HG03521 (cell line): Measurements from ENCODE around the gene CCDC137.
A peak's percentile ranks its signal among the peaks of the same experiment; 100 is the strongest.

Experiments used
- ATAC-seq: cut with Tn5 transposase; IDR thresholded peaks from one replicate; pipeline ENCODE4 v1.9.1; 2021; ENCODE audit warnings: mild to moderate bottlenecking, moderate library complexity; ENCODE audit not compliant: unreplicated experiment

CCDC137 gene

DNA sequence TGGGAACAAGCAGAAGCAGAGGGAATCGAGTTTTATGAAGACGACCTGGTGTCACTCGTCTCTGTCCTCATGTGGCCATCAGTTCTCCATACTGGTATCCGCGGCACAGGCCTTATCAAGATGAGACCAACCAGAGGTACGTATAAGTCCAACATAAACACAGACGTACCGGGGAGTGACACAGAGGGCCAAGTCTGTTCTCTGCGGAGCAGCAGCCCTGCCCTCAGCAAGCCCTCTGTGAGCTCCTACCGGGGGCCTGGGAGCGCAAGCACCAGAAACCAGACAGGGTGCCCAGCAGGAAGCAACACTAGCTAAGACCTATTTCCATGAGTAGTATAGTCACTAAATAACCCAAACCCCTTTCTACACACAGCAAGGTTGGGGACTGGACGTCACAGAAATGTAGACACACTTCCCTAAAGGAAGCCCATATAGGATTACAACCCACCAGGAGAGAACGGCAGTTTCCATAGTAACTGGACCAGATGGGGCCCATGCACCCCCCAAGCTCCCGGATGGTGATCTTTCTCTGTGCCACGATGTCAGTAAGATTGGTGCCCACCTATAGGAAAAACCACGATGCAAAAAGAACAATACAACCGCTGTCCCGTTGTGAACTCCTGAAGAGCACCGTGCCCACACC lies 16.1 kb downstream of the CCDC137 start:
- ATAC-seq = no peak

DNA sequence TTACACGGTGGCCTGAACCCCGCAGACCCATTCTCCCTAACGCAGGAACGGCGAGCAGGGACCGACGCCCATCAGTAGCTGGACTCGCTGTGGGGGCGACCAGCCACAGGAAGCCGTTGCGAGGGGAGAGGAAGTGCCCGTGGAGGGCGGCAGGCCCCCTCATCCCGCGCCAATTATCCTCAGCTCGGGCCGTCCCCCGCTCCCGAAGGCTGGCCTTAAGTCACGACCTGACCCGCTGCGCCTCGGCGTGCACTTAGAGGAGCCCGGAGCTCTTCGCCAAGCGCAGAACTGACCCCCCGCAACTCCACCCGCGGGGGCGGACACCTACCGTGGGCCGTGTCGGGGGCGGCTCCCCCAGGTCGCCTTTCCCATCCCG lies 16.7 kb downstream of the CCDC137 start:
- ATAC-seq = no peak

DNA sequence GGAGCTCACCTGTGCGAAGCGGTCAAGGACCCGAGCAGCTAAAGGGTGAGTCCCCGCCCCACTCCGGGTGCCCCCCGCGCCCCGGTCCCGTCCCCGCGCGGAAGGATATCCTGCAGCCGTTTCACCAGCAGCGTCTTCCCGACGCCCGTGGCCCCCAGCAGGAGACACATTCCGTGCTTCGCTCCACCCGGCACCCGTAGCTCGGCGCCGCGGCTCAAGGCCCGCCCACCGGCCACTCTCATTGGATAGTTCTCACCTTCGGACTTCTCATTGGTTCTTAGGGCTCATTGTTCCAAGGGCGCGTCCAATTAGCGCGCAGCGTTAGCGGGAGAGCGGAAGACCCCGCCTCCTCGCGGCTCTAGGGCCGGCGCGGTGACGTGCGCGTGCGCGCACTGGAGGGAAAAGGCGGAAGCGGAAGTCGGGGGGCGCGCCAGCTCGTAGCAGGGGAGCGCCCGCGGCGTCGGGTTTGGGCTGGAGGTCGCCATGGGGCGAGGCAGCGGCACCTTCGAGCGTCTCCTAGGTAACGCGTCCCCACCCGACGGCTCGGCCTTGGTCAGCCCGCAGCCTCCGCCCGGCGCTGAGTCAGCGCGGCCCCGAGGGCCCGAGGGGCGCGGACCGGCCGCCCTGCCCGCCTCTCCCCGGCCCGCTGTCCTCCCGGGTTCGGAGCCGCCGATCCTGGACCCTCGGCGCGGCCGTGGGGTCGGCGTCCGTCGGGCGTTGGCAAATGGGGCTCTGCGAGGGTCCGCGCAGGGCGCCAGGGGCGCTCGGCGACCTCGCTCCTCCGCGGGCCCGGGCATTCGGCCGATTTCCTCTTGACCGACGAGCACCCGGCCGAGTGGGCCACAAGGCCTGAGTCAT lies 17.3 kb downstream of the CCDC137 start, which contains the start of the genes ARL16 and HGS:
Gene ARL16 (minus strand): TSS at position 214 of the 858 bp plus-strand sequence. CDS start 44 bp downstream, at position 170.
Gene HGS (plus strand): TSS at position 428 of the 858 bp plus-strand sequence. CDS start 56 bp downstream, at position 484.
- ATAC-seq = peak; percentile 93

DNA sequence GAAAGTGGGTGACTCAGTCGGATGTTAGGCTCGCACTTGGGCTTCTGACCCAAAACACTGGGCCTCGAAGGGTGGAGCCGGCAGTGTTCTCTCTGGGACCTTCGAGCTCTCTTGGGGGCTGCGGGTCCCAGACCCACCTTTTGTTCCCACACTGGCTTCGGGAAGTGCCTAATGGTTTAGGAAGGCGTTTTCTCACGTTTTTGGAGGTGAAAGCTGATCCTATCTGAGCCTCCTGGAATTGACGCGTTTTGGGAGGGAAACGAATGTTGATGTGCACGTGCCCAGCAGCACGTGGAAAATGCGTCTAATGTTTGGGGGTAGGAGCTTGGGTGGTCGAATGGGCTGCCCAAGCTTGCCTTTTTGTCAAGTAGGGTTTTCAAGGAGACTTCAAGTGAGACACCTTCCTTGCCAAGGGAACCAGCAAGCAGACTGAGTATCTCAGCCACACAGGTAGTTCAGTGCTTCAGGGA lies 17.9 kb downstream of the CCDC137 start:
- no peak for ATAC-seq

DNA sequence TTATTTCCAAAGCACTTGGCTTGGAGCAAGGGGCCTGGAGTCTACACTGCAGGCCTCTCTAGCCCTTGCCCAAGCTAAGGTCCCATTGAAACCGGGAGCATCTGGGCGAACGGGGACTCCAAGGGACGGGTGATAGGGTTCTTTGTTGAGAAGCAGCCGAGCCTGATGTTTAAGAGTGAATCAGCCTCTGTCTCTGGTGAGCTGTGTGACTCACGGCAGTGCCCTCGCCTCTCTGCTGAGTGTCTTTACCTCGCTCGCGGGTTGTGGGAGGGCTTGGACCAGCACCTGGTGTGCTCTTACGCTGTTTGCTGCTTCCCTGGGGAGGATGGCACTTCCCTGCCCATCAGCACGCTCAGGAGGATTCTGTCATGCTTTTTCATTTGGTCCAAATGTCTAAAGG lies 18.6 kb downstream of the CCDC137 start:
- no peak for ATAC-seq

DNA sequence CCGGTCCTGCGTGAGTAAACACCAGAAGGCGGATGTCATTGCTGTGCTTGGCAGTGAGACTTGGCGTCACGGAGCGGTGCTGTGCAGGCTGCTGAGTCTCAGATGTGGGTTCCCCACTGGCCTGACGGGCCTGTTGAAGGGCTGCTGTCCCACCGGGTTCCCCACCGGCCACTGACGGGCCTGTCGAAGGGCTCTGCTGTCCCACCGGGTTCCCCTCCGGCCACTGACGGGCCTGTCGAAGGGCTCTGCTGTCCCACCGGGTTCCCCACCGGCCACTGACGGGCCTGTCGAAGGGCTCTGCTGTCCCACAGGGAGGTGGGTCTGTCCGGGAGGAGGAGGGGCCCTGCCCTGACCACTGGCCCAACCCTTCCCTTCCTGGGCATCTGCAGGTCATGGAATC lies 20.1 kb downstream of the CCDC137 start:
- ATAC-seq = no peak

DNA sequence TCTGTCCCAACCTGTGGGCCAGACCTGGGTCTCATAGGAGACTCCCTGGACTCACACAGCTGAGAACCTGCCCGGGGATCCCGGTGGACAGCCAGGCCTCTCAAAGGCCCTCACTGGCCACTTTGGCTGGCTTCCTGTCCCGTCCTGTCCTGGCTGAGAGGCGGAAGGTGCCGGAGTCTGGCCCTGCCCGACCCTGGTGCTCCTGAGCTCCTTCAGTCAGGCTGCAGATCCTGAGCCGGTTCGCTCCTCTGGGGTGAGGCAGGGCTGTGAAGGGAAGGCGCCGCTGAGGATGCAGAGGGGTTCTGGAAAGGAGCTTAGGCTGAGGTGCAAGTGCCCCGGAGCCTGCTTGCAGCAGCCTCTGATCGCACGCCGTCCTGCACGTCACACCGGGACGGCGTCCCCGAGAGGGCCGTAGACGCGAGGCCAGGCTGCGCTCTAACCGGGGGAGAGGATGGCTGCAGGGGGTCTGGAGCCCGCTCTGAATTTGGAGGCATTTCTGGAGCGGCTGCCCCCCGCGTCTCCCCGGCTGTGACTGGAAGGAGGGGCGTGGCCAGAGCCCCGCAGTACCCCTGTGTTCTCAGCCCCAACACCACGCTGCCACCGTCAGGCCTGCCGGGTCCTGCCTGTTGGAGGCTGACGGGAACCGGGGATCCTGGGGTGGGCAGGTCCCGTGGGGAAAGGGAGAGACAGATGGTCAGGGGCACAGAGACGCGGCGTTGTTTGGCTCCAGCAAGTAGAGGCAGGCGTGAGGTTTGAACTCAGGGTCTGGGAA lies 21.4 kb downstream of the CCDC137 start:
- ATAC-seq = no peak

DNA sequence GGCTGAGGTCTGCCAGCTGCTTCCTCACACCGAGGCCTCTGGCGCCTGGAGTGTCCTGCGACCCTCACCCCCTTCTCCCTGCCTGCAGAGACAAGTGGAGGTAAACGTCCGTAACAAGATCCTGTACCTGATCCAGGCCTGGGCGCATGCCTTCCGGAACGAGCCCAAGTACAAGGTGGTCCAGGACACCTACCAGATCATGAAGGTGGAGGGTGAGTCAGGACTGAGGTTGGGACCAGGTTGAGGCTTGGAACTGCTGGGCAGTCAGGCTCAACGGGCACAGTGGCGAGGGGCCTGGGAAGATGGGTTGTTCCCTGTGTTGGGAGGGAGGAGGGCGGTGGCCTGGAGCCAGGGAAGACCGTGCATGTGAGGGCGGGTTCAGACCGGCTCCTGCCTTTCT lies 22.1 kb downstream of the CCDC137 start:
- no peak for ATAC-seq

DNA sequence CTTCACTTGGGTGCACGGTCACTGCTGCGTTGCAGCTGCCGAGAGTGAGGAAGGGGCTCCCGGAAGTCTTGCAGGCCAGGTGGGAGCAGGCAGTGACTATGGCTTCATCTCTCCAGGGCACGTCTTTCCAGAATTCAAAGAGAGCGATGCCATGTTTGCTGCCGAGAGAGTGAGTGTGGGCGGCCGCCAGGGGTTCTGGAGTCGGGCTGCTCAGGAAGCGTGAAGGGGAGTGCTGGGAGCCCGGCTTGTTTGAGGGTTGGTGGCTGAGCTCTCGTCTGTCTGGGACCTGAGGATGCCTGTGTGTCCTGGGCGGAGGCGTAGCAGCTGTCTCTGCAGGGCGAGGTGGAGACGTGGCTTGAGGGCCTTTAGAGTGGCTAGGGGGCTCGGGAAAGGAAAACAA lies 23.5 kb downstream of the CCDC137 start:
- ATAC-seq = no peak

DNA sequence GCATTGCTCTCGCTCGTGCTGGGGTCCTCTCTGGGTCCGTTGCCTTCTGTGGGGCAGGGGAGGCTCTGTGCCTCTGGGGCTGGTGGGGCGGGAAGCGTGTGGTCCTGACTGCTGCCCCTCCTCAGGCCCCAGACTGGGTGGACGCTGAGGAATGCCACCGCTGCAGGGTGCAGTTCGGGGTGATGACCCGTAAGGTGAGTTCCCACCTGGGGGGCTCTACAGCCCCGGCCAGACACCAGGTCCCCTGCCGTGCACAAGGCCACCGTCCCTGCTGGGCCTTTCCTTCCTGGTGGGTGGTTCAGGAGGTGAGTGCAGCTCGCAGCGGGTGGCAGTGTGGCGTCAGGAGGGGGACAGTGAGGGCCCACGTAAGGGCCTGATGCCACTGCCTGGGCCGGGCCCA lies 24.0 kb downstream of the CCDC137 start:
- ATAC-seq = no peak

DNA sequence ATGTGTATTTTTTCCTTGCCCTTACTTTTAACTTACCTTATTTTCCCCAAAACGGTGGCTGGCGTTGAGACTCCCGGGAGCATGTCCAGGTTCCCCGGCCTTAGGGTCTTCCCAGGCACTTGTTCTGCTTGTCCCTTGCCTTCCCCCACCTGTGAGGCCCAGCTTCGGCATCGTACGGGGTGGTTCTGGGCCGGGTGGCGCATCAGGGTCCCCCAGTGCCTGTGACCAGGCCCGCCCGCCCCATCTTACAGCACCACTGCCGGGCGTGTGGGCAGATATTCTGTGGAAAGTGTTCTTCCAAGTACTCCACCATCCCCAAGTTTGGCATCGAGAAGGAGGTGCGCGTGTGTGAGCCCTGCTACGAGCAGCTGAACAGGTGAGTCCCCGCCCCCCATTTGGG lies 24.7 kb downstream of the CCDC137 start:
- no peak for ATAC-seq

DNA sequence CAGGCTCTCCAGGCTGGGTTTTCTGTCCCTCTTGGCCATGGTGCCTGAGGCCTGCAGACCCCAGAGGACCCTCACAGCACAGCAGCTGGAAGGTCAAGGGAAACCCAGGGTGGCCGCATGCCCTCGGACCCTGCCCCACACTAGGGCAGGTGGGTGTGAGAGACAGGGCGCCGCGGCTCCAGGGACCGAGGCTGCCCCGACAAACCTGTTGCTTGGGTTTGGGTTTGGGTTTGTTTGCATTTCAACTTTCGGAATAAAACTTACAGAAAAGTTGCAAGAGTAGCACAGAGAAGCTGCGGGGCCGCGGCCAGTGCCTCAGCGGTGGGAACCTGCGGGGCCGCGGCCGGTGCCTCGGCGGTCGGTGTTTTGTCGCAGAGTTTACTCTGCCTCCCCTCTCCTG lies 25.1 kb downstream of the CCDC137 start:
- no peak for ATAC-seq

DNA sequence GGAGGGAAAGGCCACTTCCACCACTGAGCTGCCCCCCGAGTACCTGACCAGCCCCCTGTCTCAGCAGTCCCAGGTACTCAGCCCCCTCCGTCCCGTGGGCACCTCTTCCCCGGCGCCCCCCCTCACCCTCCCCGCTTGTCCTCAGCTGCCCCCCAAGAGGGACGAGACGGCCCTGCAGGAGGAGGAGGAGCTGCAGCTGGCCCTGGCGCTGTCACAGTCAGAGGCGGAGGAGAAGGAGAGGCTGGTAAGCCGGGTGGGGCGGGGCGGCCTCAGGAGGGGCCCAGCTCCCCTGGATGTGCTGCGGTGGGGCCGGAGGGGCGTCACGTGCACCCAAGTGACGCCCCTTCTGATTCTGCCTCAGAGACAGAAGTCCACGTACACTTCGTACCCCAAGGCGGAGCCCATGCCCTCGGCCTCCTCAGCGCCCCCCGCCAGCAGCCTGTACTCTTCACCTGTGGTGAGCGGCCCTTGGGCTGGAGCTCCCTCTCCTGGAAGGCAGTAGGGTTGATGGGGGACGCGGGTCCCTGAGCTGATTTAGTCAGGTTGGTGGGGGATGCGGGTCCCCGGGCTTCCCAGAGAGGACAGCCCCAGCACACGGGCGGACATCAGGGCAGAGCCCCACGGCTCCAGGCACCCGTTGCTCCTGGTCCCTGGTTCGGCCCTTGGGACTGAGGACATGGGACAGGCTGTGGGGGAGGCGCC lies 27.1 kb downstream of the CCDC137 start:
- no peak for ATAC-seq

DNA sequence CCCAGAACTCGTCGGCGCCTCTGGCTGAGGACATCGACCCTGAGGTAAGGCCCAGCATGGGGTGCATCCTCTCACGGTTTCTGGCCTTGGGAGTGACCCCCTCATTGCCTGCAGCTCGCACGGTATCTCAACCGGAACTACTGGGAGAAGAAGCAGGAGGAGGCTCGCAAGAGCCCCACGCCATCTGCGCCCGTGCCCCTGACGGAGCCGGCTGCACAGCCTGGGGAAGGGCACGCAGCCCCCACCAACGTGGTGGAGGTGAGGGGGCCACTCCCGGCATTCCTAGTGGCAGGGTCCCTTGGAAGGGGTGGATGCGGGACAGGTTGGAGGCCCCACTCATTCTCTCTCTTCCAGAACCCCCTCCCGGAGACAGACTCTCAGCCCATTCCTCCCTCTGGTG lies 28.3 kb downstream of the CCDC137 start:
- ATAC-seq = no peak

DNA sequence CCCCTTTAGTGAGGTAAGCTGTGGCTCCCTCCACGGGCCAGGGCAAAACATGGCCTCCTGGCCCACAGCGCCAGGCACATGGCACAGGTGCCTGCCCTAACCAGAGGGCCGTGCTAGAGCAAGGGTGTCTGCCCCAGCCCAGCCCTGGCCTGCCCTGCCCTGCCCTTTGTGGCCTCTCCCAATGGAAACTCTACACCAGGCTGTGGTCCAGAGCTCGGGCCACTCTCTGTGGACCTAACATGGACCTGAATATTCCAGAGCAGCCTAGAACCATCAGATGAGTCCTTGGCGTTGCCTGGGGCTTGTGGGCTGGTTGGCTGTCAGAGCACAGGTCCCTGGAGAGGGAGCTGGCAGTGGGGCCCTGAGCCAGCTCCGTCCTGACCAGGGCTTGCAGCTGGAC lies 28.7 kb downstream of the CCDC137 start:
- no peak for ATAC-seq

DNA sequence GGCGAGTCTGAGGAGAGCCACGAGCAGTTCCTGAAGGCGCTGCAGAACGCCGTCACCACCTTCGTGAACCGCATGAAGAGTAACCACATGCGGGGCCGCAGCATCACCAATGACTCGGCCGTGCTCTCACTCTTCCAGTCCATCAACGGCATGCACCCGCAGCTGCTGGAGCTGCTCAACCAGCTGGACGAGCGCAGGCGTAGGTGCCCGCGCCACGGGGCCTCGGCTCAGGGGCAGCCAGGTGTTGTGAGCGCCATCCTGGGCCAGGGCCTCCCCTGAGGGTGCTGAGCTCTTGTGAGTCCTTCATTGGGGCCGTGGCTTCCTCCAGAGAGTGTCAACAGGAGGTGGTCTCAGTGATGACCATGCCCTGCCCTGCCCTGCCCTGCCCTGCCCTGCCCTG lies 29.3 kb downstream of the CCDC137 start:
- no peak for ATAC-seq

DNA sequence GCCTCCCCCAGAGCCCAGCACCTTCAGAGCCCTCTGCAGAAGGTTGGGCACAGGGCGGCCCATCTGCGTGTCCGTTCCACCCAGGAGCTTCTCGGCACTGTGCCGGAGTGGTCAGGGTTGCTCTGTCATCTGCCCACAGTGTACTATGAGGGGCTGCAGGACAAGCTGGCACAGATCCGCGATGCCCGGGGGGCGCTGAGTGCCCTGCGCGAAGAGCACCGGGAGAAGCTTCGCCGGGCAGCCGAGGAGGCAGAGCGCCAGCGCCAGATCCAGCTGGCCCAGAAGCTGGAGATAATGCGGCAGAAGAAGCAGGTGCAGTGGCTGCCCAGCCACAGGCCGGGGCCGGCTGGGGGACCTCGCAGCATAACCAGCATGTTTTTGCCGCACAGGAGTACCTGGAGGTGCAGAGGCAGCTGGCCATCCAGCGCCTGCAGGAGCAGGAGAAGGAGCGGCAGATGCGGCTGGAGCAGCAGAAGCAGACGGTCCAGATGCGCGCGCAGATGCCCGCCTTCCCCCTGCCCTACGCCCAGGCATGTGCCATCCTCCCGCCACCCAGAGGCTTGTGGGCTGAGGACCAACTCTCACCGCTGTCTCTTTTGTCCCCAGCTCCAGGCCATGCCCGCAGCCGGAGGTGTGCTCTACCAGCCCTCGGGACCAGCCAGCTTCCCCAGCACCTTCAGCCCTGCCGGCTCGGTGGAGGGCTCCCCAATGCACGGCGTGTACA lies 29.8 kb downstream of the CCDC137 start:
- no peak for ATAC-seq

DNA sequence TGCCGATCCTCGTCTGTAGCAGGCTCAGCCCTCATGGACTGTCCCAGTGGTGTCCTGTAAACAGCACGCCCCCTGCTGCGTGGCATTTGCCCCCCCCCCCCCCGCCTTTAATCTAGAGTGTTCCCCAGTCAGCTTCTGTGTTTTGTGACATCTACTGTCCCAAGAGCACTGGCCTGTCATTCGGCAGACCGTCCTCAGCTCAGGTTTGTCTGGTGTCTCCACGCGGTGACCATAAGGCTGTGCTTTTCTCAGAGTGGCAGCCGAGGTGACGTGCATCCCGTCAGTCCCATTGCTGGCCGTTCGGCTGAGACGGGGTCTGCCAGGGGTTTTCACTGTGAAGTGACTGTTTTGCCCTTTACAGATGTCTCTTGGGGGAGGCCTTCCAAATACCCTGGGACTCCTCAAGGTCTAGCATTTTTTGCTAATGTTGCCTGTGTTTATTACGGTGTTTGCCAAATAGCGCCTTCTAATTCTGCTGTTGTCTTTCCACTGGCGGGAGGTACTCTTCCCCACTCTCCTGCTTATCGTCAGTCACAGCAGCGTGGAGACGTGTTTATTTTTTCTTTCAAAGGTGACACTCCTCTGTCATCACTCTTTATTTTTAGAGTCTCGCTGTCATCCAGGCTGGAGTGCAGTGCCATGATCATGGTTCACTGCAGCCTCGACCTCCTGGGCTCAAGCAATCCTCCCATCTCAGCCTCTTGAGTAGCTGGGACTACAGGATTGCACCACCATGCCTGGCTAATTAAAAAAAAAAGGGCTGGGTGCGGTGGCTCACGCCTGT lies 30.9 kb downstream of the CCDC137 start:
- no peak for ATAC-seq
